Effector memory CD8-positive, alpha-beta T cell (primary cell): Measurements from ENCODE around the gene FTL.

Experiments used
- ATAC-seq: fragments of 150-1000 bp; cut with Tn5 transposase; replicated peaks from 2 replicates; pipeline ENCODE4 v1.10.0; 2021; ENCODE audit warnings: mild to moderate bottlenecking, moderate library complexity
- DNase-seq, 3 experiments: peaks; one replicate each; pipeline ENCODE4 v3.0.0; 2021
- H3K27ac Mint-ChIP-seq, 2 donors: one replicate each; pipeline ENCODE4 v1.8.0; 2022; ENCODE audit warnings: mild to moderate bottlenecking in 2 of 2, mixed read lengths in 2 of 2, moderate library complexity in 2 of 2
- H3K27me3 Mint-ChIP-seq, 2 donors: one replicate each; pipeline ENCODE4 v1.8.0; 2022; ENCODE audit warnings: mixed read lengths in 2 of 2
- H3K36me3 Mint-ChIP-seq: one replicate; pipeline ENCODE4 v1.8.0; 2022; ENCODE audit warnings: mild to moderate bottlenecking, moderate library complexity, mixed read lengths; ENCODE audit not compliant: insufficient read depth
- H3K4me1 Mint-ChIP-seq, 2 donors: one replicate each; pipeline ENCODE4 v1.8.0; 2022; ENCODE audit warnings: low read depth in 2 of 2, mixed read lengths in 2 of 2
- H3K4me3 Mint-ChIP-seq, 2 donors: one replicate each; pipeline ENCODE4 v1.8.0; 2022; ENCODE audit warnings: mild to moderate bottlenecking in 2 of 2, mixed read lengths in 2 of 2, moderate library complexity in 2 of 2
- H3K9me3 Mint-ChIP-seq, 2 donors: one replicate each; pipeline ENCODE4 v1.8.0; 2022; ENCODE audit warnings: mixed read lengths in 2 of 2

Gene FTL

GRCh38 chr19:48982280-48982679 is 17.2 kb downstream of the FTL start:
- DNase-seq (no peak), ATAC-seq (no peak)
- Mint-ChIP-seq H3K4me3 (no peak overlapping the region), H3K4me1 (no peaks in the 10 kb centered on the region), H3K36me3 (peaks cover 19% of the 10 kb centered on the region), H3K27me3 (no peaks in the 10 kb centered on the region), H3K27ac (peak overlapping the region in 1 of 2 donors; percentile 70), H3K9me3 (no peaks in the 10 kb centered on the region)

DNA sequence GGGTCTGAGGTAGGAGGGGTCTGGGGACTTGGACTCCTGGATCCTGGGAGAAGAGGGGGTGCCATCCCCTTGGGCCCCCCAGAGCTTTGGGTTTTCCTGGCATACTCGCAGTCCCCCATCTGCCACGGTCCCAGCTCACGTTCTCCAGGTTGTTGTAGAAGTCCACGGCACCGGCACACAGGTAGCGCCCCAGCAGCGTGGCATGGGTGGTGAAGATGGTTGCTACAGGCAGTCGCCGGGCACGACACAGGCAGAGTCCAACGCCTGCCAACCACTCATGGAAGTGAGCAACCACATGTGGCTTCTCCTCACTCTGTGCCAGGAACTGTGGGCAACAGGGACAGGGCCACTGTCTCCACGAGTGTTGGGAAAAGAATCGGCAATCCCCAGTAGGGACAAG is 20.6 kb downstream of the FTL start:
- Mint-ChIP-seq H3K36me3 (peaks cover 15% of the 10 kb centered on the region), H3K27ac (no peak overlapping the region), H3K9me3 (no peaks in the 10 kb centered on the region), H3K27me3 (no peaks in the 10 kb centered on the region), H3K4me3 (no peak overlapping the region), H3K4me1 (peaks cover 3 to 4% of the 10 kb centered on the region in 2 donors)
- no peak for DNase-seq
- no peak for ATAC-seq

GRCh38 chr19:48986211-48986610 is 21.1 kb downstream of the FTL start:
- Mint-ChIP-seq H3K4me3 (no peak overlapping the region), H3K36me3 (peaks cover 12% of the 10 kb centered on the region), H3K27ac (no peak overlapping the region), H3K4me1 (peaks cover 4 to 8% of the 10 kb centered on the region in 2 donors), H3K27me3 (no peaks in the 10 kb centered on the region), H3K9me3 (no peaks in the 10 kb centered on the region)
- no peak for DNase-seq
- ATAC-seq: no peak

DNA sequence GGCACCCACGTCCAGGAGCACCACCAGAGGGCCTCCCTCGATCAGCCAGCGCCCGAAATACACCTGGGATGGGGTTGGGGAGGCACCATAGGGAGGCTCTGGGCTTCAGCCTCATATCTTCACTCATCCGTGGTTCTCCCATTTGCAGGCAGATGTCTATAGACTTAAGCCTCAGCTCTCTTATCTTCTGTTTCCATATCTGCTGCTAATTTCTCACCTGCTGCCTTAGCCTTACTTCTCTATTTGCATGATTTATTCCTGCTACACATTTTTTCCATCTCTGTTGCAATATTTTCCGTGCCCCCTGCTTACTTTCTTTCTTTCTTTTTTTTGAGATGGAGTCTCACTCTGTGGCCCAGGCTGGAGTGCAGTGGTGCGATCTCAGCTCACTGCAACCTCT is 22.2 kb downstream of the FTL start:
- peak overlapping the region in 1 of 2 donors; percentile 9 for H3K27ac Mint-ChIP-seq
- ATAC-seq (no peak), DNase-seq (no peak)
- no peaks in the 10 kb centered on the region for H3K27me3 Mint-ChIP-seq
- H3K4me3 Mint-ChIP-seq: no peak overlapping the region
- H3K4me1 Mint-ChIP-seq: peaks cover 9 to 15% of the 10 kb centered on the region in 2 donors
- H3K9me3 Mint-ChIP-seq: no peaks in the 10 kb centered on the region
- peaks cover 8% of the 10 kb centered on the region for H3K36me3 Mint-ChIP-seq

- ATAC-seq (no peak), DNase-seq (no peak)
- H3K27ac Mint-ChIP-seq: peak overlapping the region in 1 of 2 donors; percentile 9
- H3K4me1 Mint-ChIP-seq: peaks cover 16 to 23% of the 10 kb centered on the region in 2 donors
- H3K4me3 Mint-ChIP-seq: no peak overlapping the region
- peaks cover 12% of the 10 kb centered on the region for H3K36me3 Mint-ChIP-seq
- H3K9me3 Mint-ChIP-seq: no peaks in the 10 kb centered on the region
- H3K27me3 Mint-ChIP-seq: no peaks in the 10 kb centered on the region
These were observed 23.2 kb downstream of the FTL start for GRCh38 chr19:48988286-48988685.

- peaks cover 18% of the 10 kb centered on the region for H3K36me3 Mint-ChIP-seq
- no peak overlapping the region for H3K4me3 Mint-ChIP-seq
- H3K27me3 Mint-ChIP-seq: no peaks in the 10 kb centered on the region
- H3K4me1 Mint-ChIP-seq: peaks cover 19 to 26% of the 10 kb centered on the region in 2 donors
- H3K9me3 Mint-ChIP-seq: no peaks in the 10 kb centered on the region
- DNase-seq: no peak
- no peak for ATAC-seq
- H3K27ac Mint-ChIP-seq: no peak overlapping the region
These were observed 23.8 kb downstream of the FTL start for GRCh38 chr19:48988860-48989259.

- Mint-ChIP-seq H3K4me1 (peaks cover 25 to 31% of the 10 kb centered on the region in 2 donors), H3K36me3 (peaks cover 19% of the 10 kb centered on the region), H3K27me3 (no peaks in the 10 kb centered on the region), H3K9me3 (no peaks in the 10 kb centered on the region), H3K4me3 (no peak overlapping the region), H3K27ac (peak overlapping the region in 1 of 2 donors; percentile 96)
- no peak for DNase-seq
- no peak for ATAC-seq
These were observed 24.7 kb downstream of the FTL start for GRCh38 chr19:48989701-48990291.

GRCh38 chr19:48990400-48990799 is 25.3 kb downstream of the FTL start:
- ATAC-seq (no peak), DNase-seq (no peak)
- Mint-ChIP-seq H3K27me3 (no peaks in the 10 kb centered on the region), H3K4me1 (peaks cover 31 to 37% of the 10 kb centered on the region in 2 donors), H3K4me3 (no peak overlapping the region), H3K9me3 (no peaks in the 10 kb centered on the region), H3K27ac (peak overlapping the region; percentile 32 to 96), H3K36me3 (peaks cover 19% of the 10 kb centered on the region)

DNA sequence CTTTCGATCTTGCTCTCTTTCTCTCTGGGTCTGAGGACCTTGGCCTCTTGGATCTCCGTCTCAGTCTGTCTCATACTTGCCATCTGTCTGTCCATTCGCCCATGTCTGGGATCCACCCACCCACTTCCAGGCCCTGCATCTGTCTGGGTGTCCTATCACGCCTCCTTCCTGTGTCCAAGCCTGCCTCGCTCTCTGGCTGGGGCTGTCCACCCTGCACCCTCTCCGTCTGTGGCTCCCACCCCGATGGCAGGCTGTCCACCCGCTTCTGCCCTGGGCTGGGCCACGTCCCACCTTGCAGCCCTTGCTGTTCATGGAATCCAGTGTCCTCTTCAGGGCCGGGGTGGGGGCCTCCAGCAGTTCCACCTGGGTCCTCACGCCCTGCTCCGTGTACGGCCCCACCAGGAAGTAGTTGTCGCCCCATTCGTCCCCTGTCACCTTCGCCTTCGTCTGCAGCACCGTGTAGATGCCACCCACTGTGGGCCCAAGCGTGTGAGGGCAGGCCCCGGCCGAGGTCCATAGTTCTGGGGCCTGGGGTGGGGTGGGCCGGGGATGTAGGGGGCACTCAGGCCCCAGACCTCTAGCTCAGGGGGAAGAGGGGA is 26.0 kb downstream of the FTL start:
- DNase-seq (no peak), ATAC-seq (no peak)
- no peaks in the 10 kb centered on the region for H3K27me3 Mint-ChIP-seq
- peak overlapping the region in 1 of 2 donors; percentile 95 for H3K4me3 Mint-ChIP-seq
- peak overlapping the region; percentile 32 to 96 for H3K27ac Mint-ChIP-seq
- peaks cover 19% of the 10 kb centered on the region for H3K36me3 Mint-ChIP-seq
- H3K4me1 Mint-ChIP-seq: peaks cover 31 to 38% of the 10 kb centered on the region in 2 donors
- no peaks in the 10 kb centered on the region for H3K9me3 Mint-ChIP-seq

GRCh38 chr19:48991873-48992580 is 26.9 kb downstream of the FTL start:
- Mint-ChIP-seq H3K4me3 (peak overlapping the region; percentile 91 to 95), H3K27ac (peak overlapping the region; percentile 91 to 96), H3K36me3 (peaks cover 19% of the 10 kb centered on the region), H3K27me3 (no peaks in the 10 kb centered on the region), H3K9me3 (no peaks in the 10 kb centered on the region), H3K4me1 (peaks cover 31 to 38% of the 10 kb centered on the region in 2 donors)
- no peak for DNase-seq
- no peak for ATAC-seq

- no peak for ATAC-seq
- H3K27ac Mint-ChIP-seq: peak overlapping the region; percentile 91 to 96
- H3K9me3 Mint-ChIP-seq: no peaks in the 10 kb centered on the region
- H3K27me3 Mint-ChIP-seq: no peaks in the 10 kb centered on the region
- peaks cover 31 to 39% of the 10 kb centered on the region in 2 donors for H3K4me1 Mint-ChIP-seq
- H3K36me3 Mint-ChIP-seq: peaks cover 19% of the 10 kb centered on the region
- H3K4me3 Mint-ChIP-seq: peak overlapping the region; percentile 91 to 95
- DNase-seq: no peak
These were observed 27.6 kb downstream of the FTL start for GRCh38 chr19:48992581-48993174.

GRCh38 chr19:48993175-48994034 is 28.3 kb downstream of the FTL start, which contains the start of the genes GYS1 and RUVBL2:
GYS1 (minus strand) TSS chr19:48993309; CDS start chr19:48993112, 197 bp downstream.
RUVBL2 (plus strand) TSS chr19:48993887; CDS start chr19:48993912, 25 bp downstream.
- H3K27ac Mint-ChIP-seq: peak within 1 kb of the TSS; percentile 91 to 96
- peaks cover 19% of the 10 kb centered on the region for H3K36me3 Mint-ChIP-seq
- no peaks in the 10 kb centered on the region for H3K9me3 Mint-ChIP-seq
- no peaks in the 10 kb centered on the region for H3K27me3 Mint-ChIP-seq
- ATAC-seq: peak; percentile 89
- H3K4me1 Mint-ChIP-seq: peaks cover 28 to 45% of the 10 kb centered on the region in 2 donors
- peak within 1 kb of the TSS; percentile 91 to 95 for H3K4me3 Mint-ChIP-seq
- peak; percentile 97 to 99 (median 99) for DNase-seq

- Mint-ChIP-seq H3K9me3 (no peaks in the 10 kb centered on the region), H3K27ac (peak overlapping the region; percentile 91 to 96), H3K27me3 (no peaks in the 10 kb centered on the region), H3K36me3 (peaks cover 18% of the 10 kb centered on the region), H3K4me3 (peak overlapping the region; percentile 91 to 95), H3K4me1 (peaks cover 28 to 45% of the 10 kb centered on the region in 2 donors)
- DNase-seq (no peak), ATAC-seq (no peak)
These were observed 28.9 kb downstream of the FTL start for GRCh38 chr19:48994035-48994386.
